Astrocyte (in vitro differentiated cells and primary cell): ENCODE data around the gene PRKAR2A. TPM values are rescaled to one million over a fixed set of nuclear protein-coding genes. Genes with fewer than 3 reads are reported as not detected.

ENCODE experiments used
- DNase-seq: peaks from one replicate; pipeline ENCODE4 v3.0.0-alpha.2; 2010; ENCODE audit warnings: low read depth
- FAIRE-seq: peaks from 2 replicates; lab custom pipeline; 2011; peaks lifted over from hg19 to GRCh38; lab: Jason Lieb, UNC
- H2AFZ ChIP-seq: 2 replicates; pipeline ENCODE4 v1.6.0; 2012; ENCODE audit warnings: low read depth, low read length, inconsistent platforms
- H3K27ac ChIP-seq: 2 replicates; pipeline ENCODE4 v1.5.1; 2011; ENCODE audit warnings: low read depth, low read length, inconsistent platforms
- H3K27me3 ChIP-seq: 2 replicates; pipeline ENCODE4 v1.6.0; 2011; ENCODE audit warnings: low read length, inconsistent platforms; ENCODE audit not compliant: insufficient read depth
- H3K36me3 ChIP-seq: 2 replicates; pipeline ENCODE4 v1.5.1; 2011; ENCODE audit warnings: low read length, inconsistent platforms; ENCODE audit not compliant: insufficient read depth
- H3K4me1 ChIP-seq: 2 replicates; pipeline ENCODE4 v1.5.1; 2011; ENCODE audit warnings: low read length, inconsistent platforms; ENCODE audit not compliant: insufficient read depth
- H3K4me2 ChIP-seq: 2 replicates; pipeline ENCODE4 v1.6.0; 2012; ENCODE audit warnings: low read length, inconsistent platforms
- H3K4me3 ChIP-seq: 2 replicates; pipeline ENCODE4 v1.5.1; 2011; ENCODE audit warnings: low read depth, mild to moderate bottlenecking, low read length, inconsistent platforms; ENCODE audit not compliant: insufficient read depth
- H3K79me2 ChIP-seq: 2 replicates; pipeline ENCODE4 v1.6.0; 2012; ENCODE audit warnings: mild to moderate bottlenecking, low read length, inconsistent platforms; ENCODE audit not compliant: insufficient read depth
- H3K9ac ChIP-seq: 2 replicates; pipeline ENCODE4 v1.6.0; 2012; ENCODE audit warnings: mild to moderate bottlenecking, low read length, inconsistent platforms
- H3K9me3 ChIP-seq: 2 replicates; pipeline ENCODE4 v1.5.1; 2012; ENCODE audit warnings: low read depth, mild to moderate bottlenecking, low read length, inconsistent platforms; ENCODE audit not compliant: insufficient read depth
- H4K20me1 ChIP-seq: 2 replicates; pipeline ENCODE4 v1.6.0; 2012; ENCODE audit warnings: low read length, inconsistent platforms; ENCODE audit not compliant: insufficient read depth
- H3K27ac Mint-ChIP-seq: one replicate; pipeline ENCODE4 v1.8.0; 2021; ENCODE audit warnings: mild to moderate bottlenecking, mixed read lengths; ENCODE audit not compliant: unreplicated experiment
- H3K27me3 Mint-ChIP-seq: one replicate; pipeline ENCODE4 v1.8.0; 2021; ENCODE audit warnings: low read depth, mixed read lengths; ENCODE audit not compliant: unreplicated experiment
- H3K36me3 Mint-ChIP-seq: one replicate; pipeline ENCODE4 v1.8.0; 2021; ENCODE audit warnings: low read depth, mixed read lengths; ENCODE audit not compliant: unreplicated experiment
- H3K4me1 Mint-ChIP-seq: one replicate; pipeline ENCODE4 v1.8.0; 2021; ENCODE audit warnings: low read depth, mixed read lengths; ENCODE audit not compliant: unreplicated experiment
- H3K4me3 Mint-ChIP-seq: one replicate; pipeline ENCODE4 v1.8.0; 2021; ENCODE audit warnings: mild to moderate bottlenecking, moderate library complexity, mixed read lengths; ENCODE audit not compliant: unreplicated experiment
- H3K9me3 Mint-ChIP-seq: one replicate; pipeline ENCODE4 v1.8.0; 2021; ENCODE audit warnings: mild to moderate bottlenecking, mixed read lengths; ENCODE audit not compliant: unreplicated experiment
- CTCF ChIP-seq: IDR thresholded peaks from 2 replicates; pipeline ENCODE4 v1.5.1; 2011; ENCODE audit warnings: low read depth, mild to moderate bottlenecking, inconsistent platforms, low read length, moderate library complexity; ENCODE audit not compliant: insufficient read depth
- EZH2 ChIP-seq: IDR thresholded peaks from 2 replicates; pipeline ENCODE4 v1.6.1; 2012; ENCODE audit warnings: mild to moderate bottlenecking, low read length, inconsistent platforms; ENCODE audit not compliant: insufficient read depth
- total RNA-seq: library from RNA; stranded (reverse); gene quantifications from 2 replicates; pipeline ENCODE4 v1.2.1, GENCODE V29; 2021

Gene PRKAR2A
- total RNA-seq, 1 donor from 2014 or later: 52.5 TPM

- DNase-seq: no peak
- peaks cover 21% of the 10 kb centered on the region for H4K20me1 ChIP-seq
- Mint-ChIP-seq H3K4me1 (peaks cover 2% of the 10 kb centered on the region), H3K27ac (no peak overlapping the region), H3K36me3 (peaks cover 10% of the 10 kb centered on the region), H3K9me3 (no peaks in the 10 kb centered on the region), H3K27me3 (no peaks in the 10 kb centered on the region), H3K4me3 (no peak overlapping the region)
- no peak overlapping the region for H3K9ac ChIP-seq
- TF ChIP-seq CTCF (no peak), EZH2 (no peak)
- FAIRE-seq: no peak
- no peaks in the 10 kb centered on the region for H3K36me3 ChIP-seq
- H3K9me3 ChIP-seq: no peaks in the 10 kb centered on the region
- no peak overlapping the region for H3K27ac ChIP-seq
- H2AFZ ChIP-seq: no peak overlapping the region
- no peak overlapping the region for H3K4me3 ChIP-seq
- peaks cover 7% of the 10 kb centered on the region for H3K4me1 ChIP-seq
- no peak overlapping the region for H3K4me2 ChIP-seq
- H3K27me3 ChIP-seq: no peaks in the 10 kb centered on the region
- H3K79me2 ChIP-seq: peaks cover 24% of the 10 kb centered on the region
These were observed 1.3 kb upstream of the PRKAR2A start for GRCh38 chr3:48848816-48849515.

- Histone ChIP-seq H4K20me1 (peaks cover 21% of the 10 kb centered on the region), H3K79me2 (peaks cover 24% of the 10 kb centered on the region), H3K36me3 (no peaks in the 10 kb centered on the region), H3K9ac (peak overlapping the region; percentile 86), H3K27me3 (no peaks in the 10 kb centered on the region), H3K9me3 (no peaks in the 10 kb centered on the region), H2AFZ (peak overlapping the region; percentile 93), H3K4me1 (peaks cover 7% of the 10 kb centered on the region), H3K4me2 (peak overlapping the region; percentile 83), H3K4me3 (peak overlapping the region; percentile 79), H3K27ac (peak overlapping the region; percentile 61)
- Mint-ChIP-seq H3K27me3 (no peaks in the 10 kb centered on the region), H3K9me3 (no peaks in the 10 kb centered on the region), H3K36me3 (peaks cover 11% of the 10 kb centered on the region), H3K27ac (peak overlapping the region; percentile 66), H3K4me3 (peak overlapping the region; percentile 90), H3K4me1 (peaks cover 2% of the 10 kb centered on the region)
- DNase-seq: peak; percentile 70
- FAIRE-seq: no peak
- no peak for TF ChIP-seq EZH2
- no peak for TF ChIP-seq CTCF
These were observed 596 bp downstream of the PRKAR2A start for GRCh38 chr3:48847053-48847503.

GRCh38 chr3:48845170-48845569, 2.5 kb downstream of the PRKAR2A start:
- H3K4me2 ChIP-seq: peak overlapping the region; percentile 83
- no peak overlapping the region for H2AFZ ChIP-seq
- peaks cover 21% of the 10 kb centered on the region for H4K20me1 ChIP-seq
- H3K9ac ChIP-seq: peak overlapping the region; percentile 12
- no peak overlapping the region for H3K4me3 ChIP-seq
- H3K36me3 ChIP-seq: no peaks in the 10 kb centered on the region
- no peaks in the 10 kb centered on the region for H3K27me3 Mint-ChIP-seq
- no peaks in the 10 kb centered on the region for H3K9me3 ChIP-seq
- peak; percentile 24 for DNase-seq
- no peak overlapping the region for H3K27ac ChIP-seq
- FAIRE-seq: peak; percentile 17
- peak overlapping the region; percentile 51 for H3K4me3 Mint-ChIP-seq
- no peak overlapping the region for H3K27ac Mint-ChIP-seq
- H3K79me2 ChIP-seq: peaks cover 36% of the 10 kb centered on the region
- peaks cover 7% of the 10 kb centered on the region for H3K4me1 ChIP-seq
- TF ChIP-seq EZH2: no peak
- no peak for TF ChIP-seq CTCF
- H3K9me3 Mint-ChIP-seq: no peaks in the 10 kb centered on the region
- H3K4me1 Mint-ChIP-seq: peaks cover 2% of the 10 kb centered on the region
- no peaks in the 10 kb centered on the region for H3K27me3 ChIP-seq
- H3K36me3 Mint-ChIP-seq: peaks cover 11% of the 10 kb centered on the region
